GM13976 (cell line): ENCODE measurements around the gene LRRFIP2.

Experiments used
- DNase-seq: peaks from one replicate; pipeline ENCODE4 v3.0.0; 2012; ENCODE audit warnings: low spot score
- CTCF ChIP-seq: IDR thresholded peaks from 2 replicates; pipeline ENCODE4 v1.5.1; 2012; ENCODE audit warnings: borderline replicate concordance, mild to moderate bottlenecking; ENCODE audit not compliant: insufficient read depth; ENCODE audit errors: extremely low read depth, missing control alignments, control extremely low read depth
- in situ Hi-C: fragments of 300-500 bp; cut with MboI; formaldehyde crosslinking; loops from one replicate; pipeline ENCODE4 v1.12.0; 2022; ENCODE audit warnings: low sequenced_read_pairs, mixed read lengths, inconsistent platforms; ENCODE audit not compliant: unreplicated experiment

The LRRFIP2 gene

GRCh38 chr3:37141676-37142075 lies 32.7 kb downstream of the LRRFIP2 start:
- in situ Hi-C loops: no loop called here
- DNase-seq: no peak
- no peak for TF ChIP-seq CTCF

- in situ Hi-C loops: no loop called here
- DNase-seq: no peak
- TF ChIP-seq CTCF: no peak
Measured at GRCh38 chr3:37140899-37141541, 33.4 kb downstream of the LRRFIP2 start.

GRCh38 chr3:37139567-37140052 lies 34.8 kb downstream of the LRRFIP2 start:
- no peak for TF ChIP-seq CTCF
- in situ Hi-C loops: no loop called here
- DNase-seq: peak; percentile 36

- TF ChIP-seq CTCF: no peak
- in situ Hi-C loops: no loop called here
- DNase-seq: no peak
Measured at GRCh38 chr3:37138816-37139215, 35.6 kb downstream of the LRRFIP2 start.

- no peak for DNase-seq
Measured at GRCh38 chr3:37137516-37137915, 36.9 kb downstream of the LRRFIP2 start.

GRCh38 chr3:37136067-37136466 lies 38.3 kb downstream of the LRRFIP2 start:
- in situ Hi-C loops: no loop called here
- no peak for TF ChIP-seq CTCF
- no peak for DNase-seq

More at GRCh38 chr3:37137516-37137915, 36.9 kb downstream of the LRRFIP2 start:
- in situ Hi-C loops: no loop called here
- no peak for TF ChIP-seq CTCF
